ENCODE results near the gene SOX15.
"Not testable (repeated sequence)": the region's sequence is repeated elsewhere in the genome, so short reads cannot be mapped to it uniquely, and the experiment has no call there.

The SOX15 gene

GRCh38 chr17:7589891-7590691 is at the start of gene SOX15:
Gene SOX15, minus strand, starts transcription at chr17:7590094. Its CDS starts 418 bp downstream, at chr17:7589676.
- DNase-seq (ENCODE audit: extremely low read depth in 1 of 2, low read depth in 1 of 2): no peak

DNA sequence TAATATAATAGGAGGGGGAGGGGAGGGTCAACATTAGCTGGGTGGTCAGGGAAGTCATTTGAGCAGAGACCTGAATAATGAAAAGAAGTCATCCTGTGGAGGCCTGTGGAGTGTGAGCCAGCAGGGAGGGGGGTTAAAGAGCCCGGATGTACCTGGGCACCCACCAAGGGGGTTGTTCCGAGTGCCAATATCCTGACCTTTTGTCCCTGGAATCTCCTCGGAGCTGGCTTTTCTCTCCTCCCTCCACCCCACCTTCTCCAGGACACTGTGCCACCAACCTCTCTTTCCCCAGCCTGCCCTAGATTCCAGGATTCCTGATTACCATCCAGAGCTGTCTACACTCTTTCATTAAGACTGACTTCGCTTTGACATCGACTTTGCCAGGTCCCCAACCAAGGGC is 46.3 kb upstream of the SOX15 start:
- no peak for DNase-seq (ENCODE audit: extremely low read depth in 1 of 2, low read depth in 1 of 2)

DNA sequence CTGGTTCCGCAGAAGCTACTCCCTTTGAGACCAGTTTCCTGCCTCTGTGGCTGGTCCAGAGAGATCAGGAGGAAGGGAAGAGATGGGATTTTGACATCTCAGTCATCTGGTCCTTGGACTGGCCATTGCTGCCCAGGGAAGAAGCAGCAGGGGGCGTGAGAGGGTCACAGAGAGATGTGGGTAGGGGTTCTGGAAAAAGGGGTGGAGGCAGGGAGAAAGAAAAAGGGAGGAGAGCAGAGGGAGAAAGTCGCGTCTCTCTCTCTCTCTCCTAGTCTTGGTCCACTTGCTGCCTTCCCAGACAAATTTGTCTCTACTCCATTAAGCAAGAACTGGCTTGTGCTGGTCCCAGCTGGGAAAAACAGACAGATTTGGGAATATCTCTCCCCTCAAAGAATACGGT is 44.5 kb upstream of the SOX15 start:
- no peak for DNase-seq (ENCODE audit: extremely low read depth in 1 of 2, low read depth in 1 of 2)

DNA sequence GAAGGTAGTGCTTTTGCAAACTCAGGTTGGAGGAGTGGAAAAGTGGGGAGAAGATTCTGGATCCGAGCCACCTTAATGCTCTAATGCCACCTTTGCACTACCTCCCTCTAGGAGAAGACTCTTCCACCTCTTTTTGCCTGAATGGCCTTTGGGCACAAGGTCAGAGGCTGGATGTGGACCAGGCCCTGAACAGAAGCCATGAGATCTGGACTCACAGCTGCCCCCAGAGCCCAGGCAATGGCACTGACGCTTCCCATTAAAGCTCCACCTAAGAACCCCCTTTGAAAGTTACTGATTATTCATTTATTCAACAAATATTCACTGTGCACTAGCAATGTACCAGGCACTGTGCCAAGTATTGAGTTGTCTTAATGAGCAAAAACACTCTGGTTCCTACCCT is 43.2 kb upstream of the SOX15 start:
- DNase-seq (ENCODE audit: extremely low read depth in 1 of 2, low read depth in 1 of 2): no peak

- DNase-seq (ENCODE audit: extremely low read depth in 1 of 2, low read depth in 1 of 2): peak in 1 of 2 donors; percentile 14
These were observed 42.6 kb upstream of the SOX15 start for GRCh38 chr17:7632492-7632894.

- no peak for DNase-seq (ENCODE audit: extremely low read depth in 1 of 2, low read depth in 1 of 2)
These were observed 41.8 kb upstream of the SOX15 start for GRCh38 chr17:7631398-7632380.

DNA sequence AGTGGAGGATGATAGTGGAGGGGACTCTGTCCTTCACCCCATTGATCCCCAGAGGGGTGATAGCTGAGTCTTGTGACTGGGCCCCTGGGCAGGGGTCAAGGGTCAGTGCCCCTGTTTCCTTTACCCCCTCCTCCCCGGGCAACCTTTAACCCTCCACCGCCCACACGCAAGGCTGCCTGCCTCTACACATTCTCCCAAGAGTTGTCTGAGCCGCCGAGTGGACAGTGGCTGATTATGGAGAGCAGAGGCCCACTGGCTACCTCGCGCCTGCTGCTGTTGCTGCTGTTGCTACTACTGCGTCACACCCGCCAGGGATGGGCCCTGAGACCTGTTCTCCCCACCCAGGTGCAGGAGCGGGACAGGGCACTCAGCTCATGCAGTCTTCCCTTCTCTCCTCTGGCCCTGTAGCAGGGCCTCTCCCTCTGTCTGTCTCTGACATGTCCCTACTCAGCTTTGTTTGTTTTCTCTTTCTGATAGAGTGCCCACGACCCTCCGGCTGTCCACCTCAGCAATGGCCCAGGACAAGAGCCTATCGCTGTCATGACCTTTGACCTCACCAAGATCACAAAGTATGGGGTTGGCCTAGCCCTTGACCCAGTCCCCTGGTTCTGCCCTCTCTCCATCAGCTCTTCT is 40.2 kb upstream of the SOX15 start, which contains the start of gene SHBG:
Gene SHBG, plus strand, starts transcription at position 197 of the 633 bp plus-strand sequence. Its CDS starts 38 bp downstream, at position 235.
- no peak for DNase-seq (ENCODE audit: extremely low read depth in 1 of 2, low read depth in 1 of 2)

GRCh38 chr17:7627250-7628121 is 37.6 kb upstream of the SOX15 start, which contains the start of gene SAT2:
Gene SAT2, minus strand, starts transcription at chr17:7627821. Its CDS starts 186 bp downstream, at chr17:7627635.
- DNase-seq (ENCODE audit: extremely low read depth in 1 of 2, low read depth in 1 of 2): peak; percentile 77 to 86

GRCh38 chr17:7626956-7627249 is 37.0 kb upstream of the SOX15 start:
- DNase-seq (ENCODE audit: extremely low read depth in 1 of 2, low read depth in 1 of 2): no peak

DNA sequence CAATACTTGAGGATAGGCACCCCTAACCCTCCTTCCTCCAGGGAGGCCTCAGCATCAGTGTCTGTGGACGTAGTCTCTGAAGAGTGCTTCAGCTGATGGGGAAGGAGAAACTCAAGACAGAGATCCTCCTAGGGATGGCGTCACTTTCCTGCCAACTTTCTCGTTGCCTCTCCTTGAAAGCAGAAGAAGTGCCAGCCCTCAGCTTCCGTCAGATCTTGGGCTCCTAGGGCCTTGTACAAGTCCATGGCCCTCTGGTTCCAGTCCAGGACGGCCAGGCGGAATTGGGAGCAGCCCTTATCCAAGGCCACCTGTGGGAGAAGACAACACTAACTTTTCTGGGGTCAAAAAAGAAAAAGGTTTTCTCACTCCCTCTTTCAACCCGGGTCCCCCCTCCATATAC is 36.4 kb upstream of the SOX15 start:
- no peak for DNase-seq (ENCODE audit: extremely low read depth in 1 of 2, low read depth in 1 of 2)

GRCh38 chr17:7625749-7626148 is 35.9 kb upstream of the SOX15 start:
- DNase-seq (ENCODE audit: extremely low read depth in 1 of 2, low read depth in 1 of 2): not testable (repeated sequence)

- DNase-seq (ENCODE audit: extremely low read depth in 1 of 2, low read depth in 1 of 2): no peak
These were observed 33.8 kb upstream of the SOX15 start for GRCh38 chr17:7623661-7624060.

DNA sequence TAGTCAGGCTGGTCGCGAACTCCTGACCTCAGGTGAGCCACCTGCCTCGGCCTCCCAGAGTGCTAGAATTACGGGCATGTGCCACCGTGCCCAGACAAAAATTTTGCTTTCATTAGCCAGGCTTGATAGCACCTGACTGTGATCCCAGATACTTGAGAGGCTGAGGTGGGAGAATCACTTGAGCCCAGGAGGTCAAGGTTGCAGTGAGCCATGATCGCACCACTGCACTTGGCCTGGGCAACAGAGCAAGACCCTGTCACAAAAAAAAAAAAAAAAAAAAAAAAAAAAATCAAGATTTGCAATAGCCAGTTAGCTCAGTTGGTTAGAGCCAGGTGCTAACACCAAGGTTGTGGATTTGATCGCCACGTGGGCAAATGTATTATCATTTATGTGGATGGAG is 30.9 kb upstream of the SOX15 start:
- no peak for DNase-seq (ENCODE audit: extremely low read depth in 1 of 2, low read depth in 1 of 2)

GRCh38 chr17:7618608-7619007 is 28.7 kb upstream of the SOX15 start:
- DNase-seq (ENCODE audit: extremely low read depth in 1 of 2, low read depth in 1 of 2): no peak

GRCh38 chr17:7615265-7615747 is 25.4 kb upstream of the SOX15 start:
- DNase-seq (ENCODE audit: extremely low read depth in 1 of 2, low read depth in 1 of 2): no peak

- DNase-seq (ENCODE audit: extremely low read depth in 1 of 2, low read depth in 1 of 2): peak; percentile 100
These were observed 24.8 kb upstream of the SOX15 start, which contains the start of gene FXR2 for GRCh38 chr17:7614425-7615264. Gene FXR2, minus strand, starts transcription at chr17:7614897. Its CDS starts 365 bp downstream, at chr17:7614532.

GRCh38 chr17:7613769-7614424 is 24.0 kb upstream of the SOX15 start:
- no peak for DNase-seq (ENCODE audit: extremely low read depth in 1 of 2, low read depth in 1 of 2)

- DNase-seq (ENCODE audit: extremely low read depth in 1 of 2, low read depth in 1 of 2): no peak
These were observed 22.4 kb upstream of the SOX15 start for GRCh38 chr17:7612294-7612640.
